ENCODE measurements around the gene SEPTIN8.

Gene SEPTIN8

GRCh38 chr5:132781029-132781428, 4.0 kb upstream of the SEPTIN8 start:
- no peak for DNase-seq

- DNase-seq = no peak
Measured at GRCh38 chr5:132780577-132780976, 3.5 kb upstream of the SEPTIN8 start.

GRCh38 chr5:132779961-132780360, 2.9 kb upstream of the SEPTIN8 start:
- DNase-seq = no peak

- no peak for DNase-seq
Measured at GRCh38 chr5:132778856-132779255, 1.8 kb upstream of the SEPTIN8 start.

GRCh38 chr5:132778129-132778528, 1.1 kb upstream of the SEPTIN8 start:
- no peak for DNase-seq

GRCh38 chr5:132776938-132777208, 166 bp downstream of the SEPTIN8 start:
- DNase-seq = no peak

- DNase-seq = peak in 1 of 2 donors; percentile 7
Measured at GRCh38 chr5:132776131-132776937, 705 bp downstream of the SEPTIN8 start.

GRCh38 chr5:132775476-132775961, 1.5 kb downstream of the SEPTIN8 start:
- no peak for DNase-seq

- DNase-seq = no peak
Measured at GRCh38 chr5:132774896-132775295, 2.1 kb downstream of the SEPTIN8 start.

- DNase-seq = no peak
Measured at GRCh38 chr5:132774406-132774805, 2.6 kb downstream of the SEPTIN8 start.

- DNase-seq = no peak
Measured at GRCh38 chr5:132773601-132774355, 3.3 kb downstream of the SEPTIN8 start.

GRCh38 chr5:132773114-132773513, 3.9 kb downstream of the SEPTIN8 start:
- no peak for DNase-seq

GRCh38 chr5:132772291-132773070, 4.6 kb downstream of the SEPTIN8 start:
- DNase-seq = no peak

- DNase-seq = no peak
Measured at GRCh38 chr5:132771503-132771998, 5.5 kb downstream of the SEPTIN8 start.

GRCh38 chr5:132770476-132771159, 6.4 kb downstream of the SEPTIN8 start:
- no peak for DNase-seq

GRCh38 chr5:132768485-132768868, 8.6 kb downstream of the SEPTIN8 start:
- DNase-seq = no peak

GRCh38 chr5:132767150-132767549, 9.9 kb downstream of the SEPTIN8 start:
- no peak for DNase-seq

GRCh38 chr5:132766806-132767055, 10.3 kb downstream of the SEPTIN8 start:
- no peak for DNase-seq

GRCh38 chr5:132766020-132766805, 10.8 kb downstream of the SEPTIN8 start:
- DNase-seq = no peak

- no peak for DNase-seq
Measured at GRCh38 chr5:132765311-132766019, 11.6 kb downstream of the SEPTIN8 start.

GRCh38 chr5:132764671-132765238, 12.3 kb downstream of the SEPTIN8 start:
- no peak for DNase-seq

All from stimulated activated CD4-positive, alpha-beta T cell treated with anti-CD3 and anti-CD28 coated beads, Interleukin-2, amount 100 ng/mL, for 48 hours (primary cell).